Mesenchymal stem cell (in vitro differentiated cells and primary cell): ENCODE measurements around the gene OR10H5. TPM values are rescaled to one million over a fixed set of nuclear protein-coding genes. Genes with fewer than 3 reads are reported as not detected.

Source experiments
- DNase-seq: peaks from one replicate; pipeline ENCODE4 v3.0.0-alpha.2; 2013
- H2AFZ ChIP-seq: one replicate; pipeline ENCODE4 v1.6.1; 2013; ENCODE audit warnings: low read depth, mild to moderate bottlenecking, control low read depth, inconsistent platforms, low read length, moderate library complexity
- H2AK5ac ChIP-seq: 2 replicates; pipeline ENCODE4 v1.6.1; 2013; ENCODE audit warnings: low read length, moderate library complexity, mild to moderate bottlenecking, inconsistent platforms; ENCODE audit not compliant: severe bottlenecking
- H2BK120ac ChIP-seq: one replicate; pipeline ENCODE4 v1.6.1; 2013; ENCODE audit warnings: low read depth, mild to moderate bottlenecking, inconsistent platforms, low read length, moderate library complexity
- H2BK12ac ChIP-seq, 2 experiments: one replicate each; pipeline ENCODE4 v1.6.1; 2013; ENCODE audit warnings: inconsistent platforms in 2 of 2, low read length in 2 of 2, mild to moderate bottlenecking in 2 of 2, moderate library complexity in 2 of 2, control low read depth in 1 of 2
- H2BK15ac ChIP-seq: one replicate; pipeline ENCODE4 v1.6.1; 2013; ENCODE audit warnings: mild to moderate bottlenecking, low read depth, inconsistent platforms; ENCODE audit not compliant: poor library complexity, severe bottlenecking
- H2BK5ac ChIP-seq: 2 replicates; pipeline ENCODE4 v1.6.1; 2013; ENCODE audit warnings: low read depth, mild to moderate bottlenecking, low read length, control low read depth, inconsistent platforms; ENCODE audit not compliant: poor library complexity, severe bottlenecking
- H3K14ac ChIP-seq, 2 experiments: one replicate each; pipeline ENCODE4 v1.6.1; 2013; ENCODE audit warnings: inconsistent platforms in 2 of 2, low read length in 2 of 2, control low read depth in 1 of 2, mild to moderate bottlenecking in 1 of 2, moderate library complexity in 1 of 2
- H3K18ac ChIP-seq, 2 experiments: one replicate each; pipeline ENCODE4 v1.6.1; 2013; ENCODE audit warnings: inconsistent platforms in 2 of 2, low read length in 2 of 2, control low read depth in 1 of 2, low read depth in 1 of 2, mild to moderate bottlenecking in 1 of 2
- H3K23ac ChIP-seq, 2 experiments: one replicate each; pipeline ENCODE4 v1.6.1; 2013; ENCODE audit warnings: inconsistent platforms in 2 of 2, low read length in 2 of 2, mild to moderate bottlenecking in 2 of 2, moderate library complexity in 2 of 2, control low read depth in 1 of 2
- H3K27ac ChIP-seq: 2 replicates; pipeline ENCODE4 v1.5.1; 2013; ENCODE audit warnings: mild to moderate bottlenecking, moderate library complexity, low read length, control low read depth, inconsistent platforms; ENCODE audit not compliant: poor library complexity, severe bottlenecking
- H3K27me3 ChIP-seq, 2 experiments: 2 replicates each; pipeline versions ENCODE4 v1.6.1 to v1.7.0; 2013; ENCODE audit warnings: low read length in 2 of 2, mild to moderate bottlenecking in 2 of 2, moderate library complexity in 2 of 2, control low read depth in 1 of 2, inconsistent platforms in 1 of 2; ENCODE audit not compliant: control insufficient read depth in 1 of 2, insufficient read depth in 1 of 2
- H3K36me3 ChIP-seq, 2 experiments: 2 replicates each; pipeline versions ENCODE4 v1.6.1 to v1.7.0; 2013; ENCODE audit warnings: low read length in 2 of 2, control low read depth in 1 of 2, inconsistent platforms in 1 of 2, low read depth in 1 of 2, mild to moderate bottlenecking in 1 of 2; ENCODE audit not compliant: insufficient read depth in 2 of 2, control insufficient read depth in 1 of 2
- H3K4ac ChIP-seq, 2 experiments: one replicate each; pipeline ENCODE4 v1.6.1; 2013; ENCODE audit warnings: inconsistent platforms in 2 of 2, low read length in 2 of 2, mild to moderate bottlenecking in 2 of 2, moderate library complexity in 2 of 2, control low read depth in 1 of 2, low read depth in 1 of 2
- H3K4me1 ChIP-seq: 2 replicates; pipeline ENCODE4 v1.6.1; 2013; ENCODE audit warnings: low read depth, low read length, control low read depth; ENCODE audit not compliant: control insufficient read depth, insufficient read depth
- H3K4me2 ChIP-seq: 2 replicates; pipeline ENCODE4 v1.6.1; 2013; ENCODE audit warnings: low read length, mild to moderate bottlenecking, inconsistent platforms; ENCODE audit not compliant: poor library complexity, severe bottlenecking
- H3K4me3 ChIP-seq, 2 experiments: 2 replicates each; pipeline versions ENCODE4 v1.5.1 to v1.7.0; 2013; ENCODE audit warnings: low read length in 2 of 2, mild to moderate bottlenecking in 2 of 2, control low read depth in 1 of 2, low read depth in 1 of 2; ENCODE audit not compliant: insufficient read depth in 1 of 2
- H3K79me1 ChIP-seq: replicated peaks from 2 replicates; pipeline ENCODE4 v1.6.1; 2013; ENCODE audit warnings: mild to moderate bottlenecking, control low read depth, low read length, inconsistent platforms; ENCODE audit not compliant: poor library complexity, severe bottlenecking
- H3K9ac ChIP-seq: 2 replicates; pipeline ENCODE4 v1.7.0; 2013; ENCODE audit warnings: mild to moderate bottlenecking, low read length, moderate library complexity
- H3K9me3 ChIP-seq: 2 replicates; pipeline ENCODE4 v1.7.0; 2013; ENCODE audit warnings: mild to moderate bottlenecking, low read length; ENCODE audit not compliant: control insufficient read depth
- H4K8ac ChIP-seq: one replicate; pipeline ENCODE4 v1.6.1; 2013; ENCODE audit warnings: inconsistent platforms, mild to moderate bottlenecking, low read length, moderate library complexity
- H4K91ac ChIP-seq: one replicate; pipeline ENCODE4 v1.6.1; 2013; ENCODE audit warnings: mild to moderate bottlenecking, low read length, inconsistent platforms
- WGBS: methylation state at CpG from one replicate; pipeline ENCODE4 v1.1.7; 2013; ENCODE audit warnings: mixed read lengths; 5-methylcytosine and 5-hydroxymethylcytosine counted together
- polyA plus RNA-seq, 2 experiments: library from polyadenylated mRNA; stranded (reverse); fragments of 200-250 nt; gene quantifications; one replicate each; pipeline ENCODE4 v1.2.3, GENCODE V29; 2013

OR10H5 gene, protein sequence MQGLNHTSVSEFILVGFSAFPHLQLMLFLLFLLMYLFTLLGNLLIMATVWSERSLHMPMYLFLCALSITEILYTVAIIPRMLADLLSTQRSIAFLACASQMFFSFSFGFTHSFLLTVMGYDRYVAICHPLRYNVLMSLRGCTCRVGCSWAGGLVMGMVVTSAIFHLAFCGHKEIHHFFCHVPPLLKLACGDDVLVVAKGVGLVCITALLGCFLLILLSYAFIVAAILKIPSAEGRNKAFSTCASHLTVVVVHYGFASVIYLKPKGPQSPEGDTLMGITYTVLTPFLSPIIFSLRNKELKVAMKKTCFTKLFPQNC
- polyA plus RNA-seq (2013, experiment 1 of 2): not detected
- not detected for polyA plus RNA-seq (2013, experiment 2 of 2)

DNA sequence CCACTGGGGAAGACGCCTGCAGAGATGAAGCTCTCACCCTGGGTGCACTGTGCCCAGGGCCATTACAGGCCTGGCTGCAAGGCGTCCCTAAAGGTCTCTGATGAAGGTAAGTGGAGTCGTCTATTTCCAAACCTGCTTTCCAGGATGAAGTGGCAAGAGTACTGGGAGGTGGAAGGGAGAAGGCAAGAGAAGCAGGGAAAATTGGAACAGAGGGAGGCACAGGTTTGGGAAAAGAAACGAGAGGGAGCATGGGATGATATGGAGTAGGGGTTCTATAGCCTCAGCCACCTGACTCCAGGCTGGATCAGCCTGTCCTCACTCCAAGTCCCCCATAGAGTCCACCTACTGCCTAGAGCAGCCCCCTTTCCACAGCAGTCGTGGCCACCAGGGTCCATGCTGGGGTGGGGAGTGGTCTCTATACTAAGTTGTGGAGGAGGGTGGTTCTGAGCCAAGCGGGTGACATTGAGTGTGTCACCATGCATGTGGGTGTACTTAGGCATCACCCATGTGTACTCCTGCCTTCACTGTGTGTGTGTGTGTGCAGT is at the start of gene OR10H5:
Gene OR10H5, plus strand, starts transcription at position 51 of the 545 bp plus-strand sequence. CDS start 6,388 bp downstream, outside the sequence.
- no peak within 1 kb of the TSS for H3K4me2 ChIP-seq
- H3K14ac ChIP-seq: no peak within 1 kb of the TSS
- WGBS: 41% methylated on average over 6 of the region's 6 CpGs
- no peak within 1 kb of the TSS for H4K91ac ChIP-seq
- no peak within 1 kb of the TSS for H2BK15ac ChIP-seq
- no peaks in the 10 kb centered on the region for H3K4me1 ChIP-seq
- H3K23ac ChIP-seq: no peak within 1 kb of the TSS
- H2BK5ac ChIP-seq: no peak within 1 kb of the TSS
- no peaks in the 10 kb centered on the region for H3K9me3 ChIP-seq
- no peaks in the 10 kb centered on the region for H3K36me3 ChIP-seq
- H3K27me3 ChIP-seq: peaks cover 0 to 7% of the 10 kb centered on the region in 2 experiments
- H3K4me3 ChIP-seq: no peak within 1 kb of the TSS
- H2AFZ ChIP-seq: no peak within 1 kb of the TSS
- H2BK120ac ChIP-seq: no peak within 1 kb of the TSS
- H3K27ac ChIP-seq: no peak within 1 kb of the TSS
- no peak within 1 kb of the TSS for H2AK5ac ChIP-seq
- DNase-seq: no peak
- no peak within 1 kb of the TSS for H3K4ac ChIP-seq
- no peak within 1 kb of the TSS for H4K8ac ChIP-seq
- no peak within 1 kb of the TSS for H3K18ac ChIP-seq
- no peaks in the 10 kb centered on the region for H3K79me1 ChIP-seq
- H2BK12ac ChIP-seq: no peak within 1 kb of the TSS
- no peak within 1 kb of the TSS for H3K9ac ChIP-seq

DNA sequence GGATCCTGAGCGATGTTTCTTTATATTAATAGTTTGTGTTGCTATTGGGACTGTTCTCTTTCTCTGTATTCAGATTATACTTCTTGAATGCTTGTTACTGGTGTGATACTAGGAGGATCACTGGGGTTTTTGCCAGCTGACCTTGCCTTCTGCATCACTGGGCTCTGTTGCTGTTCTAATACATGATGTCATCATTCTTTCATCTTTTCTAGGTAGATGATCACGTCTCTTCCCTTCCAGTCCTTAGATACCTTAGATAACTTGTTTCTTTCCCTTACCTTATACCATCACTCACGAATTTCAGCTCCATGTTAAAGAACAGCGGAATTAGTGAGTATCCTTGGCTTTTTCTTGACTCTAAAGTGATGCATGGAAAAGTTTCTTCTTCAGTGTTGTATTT is 49.7 kb upstream of the OR10H5 start, which contains the start of gene OR10H3:
Gene OR10H3, plus strand, starts transcription at position 264 of the 400 bp plus-strand sequence. CDS start 3,408 bp downstream, outside the sequence.
- no peak within 1 kb of the TSS for H3K27ac ChIP-seq
- H3K27me3 ChIP-seq: no peaks in the 10 kb centered on the region
- H2BK5ac ChIP-seq: no peak within 1 kb of the TSS
- no peak within 1 kb of the TSS for H2BK12ac ChIP-seq
- H2AFZ ChIP-seq: no peak within 1 kb of the TSS
- H3K36me3 ChIP-seq: no peaks in the 10 kb centered on the region
- no peak within 1 kb of the TSS for H3K14ac ChIP-seq
- H3K4me3 ChIP-seq: no peak within 1 kb of the TSS
- H4K8ac ChIP-seq: no peak within 1 kb of the TSS
- no peaks in the 10 kb centered on the region for H3K79me1 ChIP-seq
- H3K23ac ChIP-seq: no peak within 1 kb of the TSS
- H3K4me1 ChIP-seq: no peaks in the 10 kb centered on the region
- no peak within 1 kb of the TSS for H2BK120ac ChIP-seq
- H3K4ac ChIP-seq: no peak within 1 kb of the TSS
- no peak within 1 kb of the TSS for H3K9ac ChIP-seq
- H3K4me2 ChIP-seq: no peak within 1 kb of the TSS
- H4K91ac ChIP-seq: no peak within 1 kb of the TSS
- H3K9me3 ChIP-seq: peaks cover 25% of the 10 kb centered on the region
- WGBS: 23% methylated on average over 4 of the region's 4 CpGs
- DNase-seq: no peak
- no peak within 1 kb of the TSS for H2BK15ac ChIP-seq
- H3K18ac ChIP-seq: no peak within 1 kb of the TSS
- no peak within 1 kb of the TSS for H2AK5ac ChIP-seq

DNA sequence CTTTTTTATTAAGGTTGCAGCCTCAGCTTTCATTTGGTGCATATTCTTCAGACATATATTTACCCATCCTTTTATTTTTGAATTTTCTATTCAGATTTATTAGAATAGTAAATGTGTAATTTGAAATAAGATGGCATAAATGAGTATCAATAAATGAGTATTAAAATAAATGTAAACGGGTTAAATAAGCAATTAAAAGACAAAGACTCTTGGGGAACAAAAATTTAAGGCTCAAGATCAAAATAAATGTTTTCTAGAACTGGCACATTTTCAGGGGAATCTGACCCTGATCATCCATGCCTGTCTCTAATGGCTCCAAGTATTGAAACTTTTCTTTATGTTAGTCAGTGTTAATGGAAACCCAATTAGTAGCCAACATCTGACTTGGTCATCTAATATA is 46.7 kb upstream of the OR10H5 start:
- no peaks in the 10 kb centered on the region for H3K4me1 ChIP-seq
- WGBS: no CpG with 5 or more reads among the region's 1 CpG

DNA sequence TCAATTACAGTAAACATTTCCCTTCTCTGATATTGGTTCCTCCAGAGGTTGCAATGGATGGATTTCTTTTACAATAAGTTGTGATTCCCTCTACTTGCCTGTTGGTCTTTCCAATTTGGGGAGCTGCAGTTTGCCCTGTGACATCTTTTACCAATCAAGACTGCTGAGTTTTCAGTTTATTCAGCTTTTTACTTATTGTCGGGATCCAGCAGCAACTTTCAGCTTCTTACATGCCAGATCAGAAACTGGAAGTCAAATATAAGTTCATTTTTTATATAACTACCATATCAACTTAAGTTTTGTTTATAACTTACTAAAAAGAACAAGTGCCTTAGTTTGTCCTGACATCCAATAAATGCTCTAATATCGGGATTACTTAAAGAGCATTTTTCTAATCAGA is 39.2 kb upstream of the OR10H5 start:
- Histone ChIP-seq H3K23ac (no peak overlapping the region), H3K4me2 (no peak overlapping the region), H3K27ac (no peak overlapping the region), H3K14ac (no peak overlapping the region), H4K8ac (no peak overlapping the region), H3K4me3 (no peak overlapping the region), H2BK12ac (no peak overlapping the region), H3K27me3 (peaks cover 0 to 5% of the 10 kb centered on the region in 2 experiments), H4K91ac (no peak overlapping the region), H3K18ac (no peak overlapping the region), H3K9me3 (no peaks in the 10 kb centered on the region), H3K36me3 (no peaks in the 10 kb centered on the region), H2AK5ac (no peak overlapping the region), H2BK15ac (no peak overlapping the region), H2BK120ac (no peak overlapping the region), H3K79me1 (no peaks in the 10 kb centered on the region), H3K4ac (no peak overlapping the region), H2BK5ac (no peak overlapping the region), H2AFZ (no peak overlapping the region), H3K9ac (no peak overlapping the region), H3K4me1 (no peaks in the 10 kb centered on the region)
- no peak for DNase-seq
- WGBS: 100% methylated on average over 1 of the region's 2 CpGs

More for the DNA sequence above, 46.7 kb upstream of the OR10H5 start:
- no peak for DNase-seq
- no peaks in the 10 kb centered on the region for H3K36me3 ChIP-seq
- H3K18ac ChIP-seq: no peak overlapping the region
- H3K4me3 ChIP-seq: no peak overlapping the region
- H3K27me3 ChIP-seq: no peaks in the 10 kb centered on the region
- no peak overlapping the region for H2BK15ac ChIP-seq
- no peak overlapping the region for H3K14ac ChIP-seq
- no peak overlapping the region for H2AFZ ChIP-seq
- no peak overlapping the region for H3K27ac ChIP-seq
- H2AK5ac ChIP-seq: no peak overlapping the region
- H3K4me2 ChIP-seq: no peak overlapping the region
- no peak overlapping the region for H3K4ac ChIP-seq
- no peak overlapping the region for H3K23ac ChIP-seq
- H3K79me1 ChIP-seq: no peaks in the 10 kb centered on the region
- no peak overlapping the region for H4K8ac ChIP-seq
- no peak overlapping the region for H3K9ac ChIP-seq
- no peak overlapping the region for H2BK12ac ChIP-seq
- H3K9me3 ChIP-seq: peaks cover 25% of the 10 kb centered on the region
- no peak overlapping the region for H2BK120ac ChIP-seq
- no peak overlapping the region for H4K91ac ChIP-seq
- no peak overlapping the region for H2BK5ac ChIP-seq
